NCI-H748 treated with DMSO at 0.1 percent for 48 hours (cell line): ENCODE measurements around the gene TMEM37.
A peak's percentile ranks its signal among the peaks of the same experiment; 100 is the strongest.

Experiments
- DNase-seq: peaks from one replicate; lab custom pipeline; 2025; lab: John Stamatoyannopoulos, UW

TMEM37 gene

DNA sequence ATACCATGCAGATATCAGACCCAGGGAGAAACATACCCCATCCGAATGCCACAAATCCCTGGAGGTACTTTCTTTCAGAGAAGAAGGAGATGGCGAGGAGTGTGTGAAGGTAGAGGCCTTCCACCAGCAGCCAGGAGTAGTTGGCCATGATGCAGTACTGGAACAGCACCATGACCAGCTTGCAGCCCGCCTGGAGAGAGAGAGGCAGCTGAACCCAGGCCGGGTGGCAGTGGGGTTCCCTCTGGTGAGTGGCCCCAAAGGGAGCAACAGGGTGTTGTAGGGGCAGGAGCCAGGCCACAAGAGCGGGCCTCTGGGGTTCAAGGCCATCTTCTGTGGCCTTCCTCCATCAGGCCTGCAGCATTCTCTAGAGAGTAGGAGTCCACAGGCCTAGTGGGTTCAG lies 30.2 kb downstream of the TMEM37 start:
- no peak for DNase-seq

DNA sequence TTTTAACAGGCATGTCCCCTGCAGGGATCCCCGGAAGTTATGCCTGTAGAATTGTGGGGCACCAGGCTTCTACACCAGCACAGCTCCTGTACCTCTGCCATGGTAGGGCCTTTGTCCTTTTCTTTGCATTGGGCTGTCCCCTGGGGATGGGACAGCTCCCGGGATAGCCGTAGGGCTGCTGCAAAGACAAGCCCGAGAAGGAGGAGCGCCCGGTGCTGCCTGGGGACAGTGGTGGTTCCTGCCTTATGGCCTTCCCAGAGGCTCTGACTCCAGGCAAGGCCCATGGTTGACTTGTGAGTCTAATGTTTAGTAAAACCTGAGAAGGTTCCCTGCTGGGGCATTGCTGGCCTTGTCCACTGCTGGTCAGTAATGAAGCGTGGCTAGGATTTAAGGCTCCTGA lies 30.9 kb downstream of the TMEM37 start:
- no peak for DNase-seq

DNA sequence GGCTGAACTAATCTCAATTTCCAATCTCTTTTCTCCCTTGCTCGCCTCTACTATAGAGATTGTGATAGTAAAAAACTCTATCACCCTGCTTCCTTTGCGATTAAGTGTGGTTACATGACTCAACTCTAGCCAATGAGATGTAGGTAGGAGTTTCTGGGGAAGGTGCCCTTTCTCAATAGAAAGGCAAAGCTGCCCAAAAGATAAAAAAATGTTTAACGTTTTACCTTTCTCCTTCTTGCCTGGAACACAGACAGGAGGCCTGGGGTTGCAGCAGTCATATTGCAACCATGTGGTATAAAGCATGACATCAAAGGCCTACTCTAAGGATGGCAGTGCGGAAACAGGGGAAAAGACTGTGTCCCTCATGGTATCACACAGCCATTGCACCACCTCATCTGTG lies 31.5 kb downstream of the TMEM37 start:
- DNase-seq: no peak

DNA sequence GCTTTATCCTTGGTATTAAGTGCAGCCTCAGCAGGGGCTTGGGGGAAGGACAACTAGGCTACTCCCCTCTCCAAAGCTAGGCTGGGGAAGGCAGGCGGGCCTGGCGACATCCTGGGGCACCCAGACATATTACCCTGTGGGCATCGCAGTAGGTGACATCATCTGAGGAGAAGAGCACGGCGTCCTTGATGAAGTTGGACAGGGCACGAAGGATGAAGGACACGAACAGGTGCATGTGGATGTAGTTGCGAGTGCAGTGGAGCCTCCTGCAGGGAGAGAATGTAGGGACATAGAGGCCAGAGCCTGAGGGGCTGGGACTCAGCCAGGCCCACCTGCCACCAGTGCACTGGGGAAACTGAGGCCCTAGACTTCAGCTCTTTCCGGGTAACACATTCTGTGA lies 32.3 kb downstream of the TMEM37 start:
- DNase-seq: no peak

DNA sequence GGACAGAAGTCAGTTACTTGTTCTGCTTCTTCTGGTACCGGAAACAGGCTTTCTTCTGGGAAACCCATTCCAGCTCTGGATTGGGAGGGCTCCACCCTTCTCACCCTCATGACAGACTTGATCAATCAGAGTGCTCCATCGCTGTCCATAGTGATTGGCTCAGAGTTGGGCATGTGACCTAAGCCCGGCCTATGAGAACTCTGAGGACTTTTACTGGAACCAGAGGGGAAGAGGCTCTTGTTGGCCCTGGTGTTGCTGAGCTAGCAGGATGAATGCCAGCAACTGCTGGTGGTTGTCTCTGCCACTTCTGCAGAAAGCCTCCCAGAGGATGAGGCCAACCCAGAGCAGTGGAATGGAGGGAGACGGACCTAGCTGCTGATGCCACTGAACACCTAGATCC lies 33.3 kb downstream of the TMEM37 start:
- DNase-seq: no peak

DNA sequence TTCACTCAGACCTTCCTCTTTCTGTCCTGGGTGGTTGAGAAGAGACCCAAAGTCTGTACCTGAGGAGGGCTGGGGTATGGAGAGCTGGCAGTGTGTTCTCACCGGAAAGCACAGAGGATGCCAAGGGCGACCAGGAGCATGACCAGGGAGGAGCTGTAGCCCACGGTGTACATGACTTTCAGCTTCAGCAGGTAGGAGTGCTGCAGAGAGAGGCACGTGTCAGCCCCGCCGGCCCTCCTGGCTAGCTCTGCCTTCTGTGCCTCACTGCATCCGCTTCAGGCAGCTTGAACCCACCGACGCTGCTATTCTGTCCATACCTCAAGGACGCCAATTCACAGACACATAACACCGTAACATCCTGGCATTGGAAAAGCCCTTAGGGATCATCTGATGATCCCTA lies 34.0 kb downstream of the TMEM37 start:
- no peak for DNase-seq

DNA sequence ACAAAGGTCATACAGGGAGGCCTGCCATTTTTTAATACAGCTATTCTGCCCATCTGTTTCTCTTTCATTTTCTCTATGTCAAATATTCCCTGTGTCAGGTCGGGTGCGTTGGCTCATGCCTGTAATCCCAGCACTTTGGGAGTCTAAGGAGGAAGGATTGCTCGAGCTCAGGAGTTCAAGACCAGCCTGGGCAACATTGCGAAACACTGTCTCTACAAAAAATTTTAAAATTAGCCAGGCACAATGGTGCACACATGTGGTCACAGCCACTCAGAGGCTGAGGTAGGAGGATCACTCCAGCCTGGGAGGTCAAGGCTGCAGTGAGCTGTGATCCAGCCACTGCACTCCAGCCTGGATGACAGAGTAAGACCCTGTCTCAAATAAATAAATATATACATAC lies 34.7 kb downstream of the TMEM37 start:
- no peak for DNase-seq

DNA sequence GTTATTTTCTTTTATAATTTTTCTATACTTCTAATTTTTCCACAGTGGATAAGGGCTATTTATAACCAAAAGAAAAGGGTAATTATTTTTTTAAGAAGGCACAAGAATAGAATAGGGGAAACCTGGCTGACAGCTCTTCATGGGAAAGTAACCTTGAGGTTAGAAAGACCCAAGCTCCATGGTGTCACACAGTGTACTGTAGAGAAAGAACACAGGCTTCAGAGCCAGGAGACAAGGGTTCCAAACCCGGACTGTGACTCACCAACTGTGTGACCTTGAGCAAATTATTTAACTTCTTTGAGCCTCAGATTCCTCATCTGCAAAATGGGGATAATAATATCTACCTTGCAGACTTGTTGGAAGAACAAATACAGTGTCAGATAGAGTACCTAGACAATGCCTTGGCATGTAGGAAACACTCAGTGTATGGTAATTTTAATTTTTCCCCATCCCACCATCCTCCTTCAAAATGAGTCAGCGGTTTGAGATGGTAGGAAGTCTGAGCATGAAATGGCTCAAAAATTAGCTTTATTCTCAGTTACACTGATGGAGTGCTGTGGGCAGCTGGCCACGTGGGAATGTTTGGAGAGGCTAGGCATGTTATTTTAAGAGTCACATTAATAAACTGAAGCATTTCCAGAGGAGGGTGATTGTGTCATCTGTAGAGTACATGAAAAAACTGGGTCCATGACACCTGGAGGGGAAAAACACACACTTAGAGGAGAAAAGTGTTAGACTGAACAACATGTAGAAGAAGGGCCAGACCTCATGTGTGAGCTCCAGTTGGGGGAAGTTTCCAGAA lies 36.7 kb downstream of the TMEM37 start:
- no peak for DNase-seq

DNA sequence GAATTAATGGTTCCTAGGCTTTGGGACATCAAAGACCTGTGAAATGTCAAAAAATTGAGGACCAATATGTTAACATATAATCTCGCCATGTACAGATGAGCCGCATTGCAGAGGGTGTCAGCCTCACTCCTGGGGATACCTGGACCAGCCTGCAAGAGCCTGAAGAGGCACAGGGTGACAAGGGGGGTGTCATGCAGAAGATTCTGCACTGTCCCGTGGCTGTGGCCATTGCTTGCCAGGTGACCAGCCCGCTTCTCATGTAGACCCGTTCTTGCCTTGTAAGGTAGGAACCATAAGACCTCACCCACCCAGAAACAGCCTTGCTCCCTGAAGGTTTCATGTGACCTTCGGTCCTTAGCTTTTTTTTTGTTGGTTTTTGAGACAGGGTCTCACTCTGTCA lies 37.5 kb downstream of the TMEM37 start:
- DNase-seq: no peak

DNA sequence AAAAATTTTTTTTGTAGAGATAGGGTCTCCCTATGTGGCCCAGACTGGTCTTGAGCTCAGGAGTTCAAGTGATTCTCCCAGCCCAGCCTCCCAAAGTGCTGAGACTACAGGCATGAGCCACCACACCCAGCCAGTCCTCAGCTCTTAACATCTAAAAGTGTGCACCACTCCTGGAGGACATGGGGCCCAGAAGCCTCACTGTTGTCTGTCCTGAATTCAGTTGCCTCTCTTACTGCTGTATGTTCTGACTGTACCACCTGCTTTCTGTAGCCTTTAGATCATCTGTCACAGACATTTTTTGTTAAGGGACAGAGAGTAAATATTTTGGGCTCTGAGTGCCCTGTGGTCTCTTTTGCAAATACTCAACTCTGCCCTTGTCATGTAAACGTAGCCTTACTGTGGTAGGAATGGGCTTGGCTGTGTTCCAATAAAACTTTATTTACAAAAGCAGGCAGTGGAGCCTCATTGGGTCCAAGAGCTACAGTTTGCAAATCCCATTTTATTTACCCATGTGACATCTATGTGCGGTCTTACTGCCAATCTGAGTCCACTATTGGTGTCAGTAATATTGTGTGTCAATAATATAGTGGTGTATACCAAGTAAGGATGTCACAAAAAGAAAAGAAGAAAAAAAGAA lies 38.1 kb downstream of the TMEM37 start:
- DNase-seq: peak; percentile 64

DNA sequence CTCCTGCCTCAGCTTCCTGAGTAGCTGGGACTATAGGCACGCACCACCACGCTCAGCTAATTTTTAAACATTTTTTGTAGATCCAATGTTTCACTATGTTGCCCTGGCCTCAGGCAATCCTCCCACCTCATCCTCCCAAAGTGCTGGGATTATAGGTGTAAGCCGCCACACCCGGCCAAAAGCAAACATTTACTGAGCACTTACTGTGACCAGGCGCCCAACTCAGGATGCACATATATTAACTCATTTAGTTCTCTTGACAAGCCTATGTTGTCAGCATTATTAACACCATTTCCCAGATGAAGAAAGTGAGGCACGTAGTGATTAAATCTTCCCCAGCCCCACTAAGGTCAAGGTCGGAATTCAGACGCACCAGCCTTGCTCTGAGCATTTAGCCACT lies 41.1 kb downstream of the TMEM37 start:
- no peak for DNase-seq

DNA sequence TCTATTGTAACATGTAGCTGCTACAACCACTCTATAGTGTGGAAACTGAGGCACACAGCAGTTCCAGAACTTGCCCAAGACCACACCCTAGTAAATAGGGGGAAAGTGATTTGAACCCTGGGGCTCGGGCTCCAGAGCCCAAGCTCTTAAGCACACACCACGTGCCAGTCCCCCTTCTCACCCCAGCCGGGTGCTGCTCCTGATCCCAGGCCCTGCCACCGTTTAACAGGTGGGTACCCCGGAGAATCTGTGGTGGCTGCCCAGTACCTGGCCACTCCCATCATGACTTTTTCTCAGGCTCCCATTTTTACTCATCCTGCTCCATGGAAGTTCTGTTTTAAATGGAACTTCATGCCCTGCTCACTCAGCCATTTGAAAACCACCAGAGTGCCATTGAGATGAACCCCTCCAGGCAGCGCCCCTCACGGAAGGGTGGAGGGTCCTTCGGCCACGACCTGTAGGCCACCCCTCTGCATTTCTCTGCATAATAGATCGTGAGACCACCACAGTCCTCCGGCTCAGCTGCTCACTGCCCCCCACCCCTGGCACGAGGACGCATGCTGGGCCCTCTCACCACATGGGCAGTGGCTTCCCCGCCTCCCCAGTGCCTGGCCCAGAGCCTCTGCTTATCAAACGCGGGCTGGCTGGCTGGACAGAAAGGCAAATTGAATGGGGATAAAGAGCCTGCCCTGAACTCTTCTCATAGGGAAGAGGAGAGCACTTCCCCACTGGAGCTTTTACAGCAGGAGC lies 42.1 kb downstream of the TMEM37 start:
- DNase-seq: no peak

DNA sequence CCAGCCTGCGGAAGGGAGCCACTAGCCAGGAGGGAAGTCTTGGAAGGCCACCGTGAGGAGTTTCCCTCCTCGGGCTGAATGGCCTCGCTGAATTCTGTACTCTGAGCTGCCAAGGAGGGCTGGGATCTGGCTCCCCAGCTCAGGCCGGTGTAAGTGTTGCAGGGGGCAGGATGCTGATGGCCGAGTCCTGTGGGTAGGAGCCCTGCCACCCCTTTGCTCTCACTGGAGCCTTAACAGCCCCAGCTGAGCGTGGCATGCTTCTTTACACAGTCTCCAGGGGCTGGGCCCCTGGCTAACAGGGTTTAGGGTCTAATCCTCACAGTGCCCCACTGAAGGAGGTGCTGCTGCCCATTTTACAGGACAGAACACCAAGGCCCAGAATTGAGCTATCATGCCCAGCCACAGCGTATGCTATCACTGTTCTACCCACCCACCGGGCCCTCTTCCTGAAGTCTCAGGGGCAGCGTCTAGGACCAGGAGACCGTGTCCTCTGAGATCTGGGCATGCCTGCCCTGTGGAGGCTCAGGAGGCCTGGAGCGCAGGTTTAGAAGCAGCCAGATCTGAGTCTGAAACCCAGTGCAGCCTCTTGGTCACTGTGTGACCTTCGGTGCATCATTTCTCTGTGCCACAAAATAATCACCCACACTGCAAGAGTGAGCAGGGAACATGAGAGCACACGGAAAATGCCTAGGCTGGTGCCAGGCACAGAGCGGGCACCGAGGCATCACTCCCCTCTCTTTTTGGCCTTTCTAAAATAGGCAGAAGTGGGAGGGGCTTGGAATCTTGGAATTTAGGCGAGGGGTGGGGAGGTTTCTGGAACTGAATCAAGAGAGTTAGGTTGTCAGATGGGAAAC lies 42.9 kb downstream of the TMEM37 start:
- DNase-seq: no peak

DNA sequence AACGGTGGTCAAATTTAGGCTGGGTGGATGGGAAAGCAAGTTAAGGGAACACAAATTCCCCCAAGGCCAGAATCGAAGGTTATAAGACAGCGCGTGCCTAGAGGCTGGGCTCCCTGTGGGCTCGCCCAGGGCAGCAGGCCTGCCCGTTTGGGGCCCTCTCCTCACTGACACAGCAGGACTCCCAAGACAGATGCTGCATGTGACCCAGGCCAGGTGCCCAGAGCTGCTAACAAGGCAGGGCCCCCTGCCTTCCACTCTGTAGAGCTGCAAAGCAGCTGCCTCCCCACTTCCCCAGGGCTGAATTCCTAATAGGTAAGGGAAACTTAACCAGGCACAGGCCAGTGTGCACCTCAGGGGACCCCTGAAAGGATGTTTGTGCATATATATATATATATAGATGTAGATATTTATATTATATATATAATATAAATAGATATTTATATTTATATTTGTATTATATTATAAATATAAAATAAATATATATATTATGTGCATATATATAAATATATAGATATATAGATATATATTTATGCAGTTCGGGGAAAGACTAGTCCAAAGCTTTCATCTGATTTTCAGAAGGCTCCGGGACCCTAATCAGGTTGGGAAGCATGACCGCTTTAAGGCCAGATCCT lies 43.7 kb downstream of the TMEM37 start:
- no peak for DNase-seq

DNA sequence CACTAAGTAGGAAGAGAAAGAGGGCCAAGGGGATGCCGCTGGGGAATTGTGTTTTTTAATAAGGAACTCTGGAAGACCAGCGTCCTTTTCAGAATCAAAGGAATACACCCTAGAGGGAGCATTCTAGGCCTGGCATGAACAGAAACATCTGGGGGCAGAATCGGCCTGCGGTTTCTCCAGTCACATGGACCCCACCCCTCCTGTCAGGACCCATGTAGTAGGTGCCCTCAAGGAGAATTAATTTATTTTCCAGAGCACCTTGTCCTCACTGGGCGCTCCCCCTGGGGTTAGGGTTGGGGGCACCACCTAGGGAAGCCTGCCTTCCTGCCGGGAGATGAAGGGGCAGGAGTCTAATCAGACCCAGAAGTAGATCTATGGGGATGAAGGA lies 44.2 kb downstream of the TMEM37 start:
- no peak for DNase-seq

DNA sequence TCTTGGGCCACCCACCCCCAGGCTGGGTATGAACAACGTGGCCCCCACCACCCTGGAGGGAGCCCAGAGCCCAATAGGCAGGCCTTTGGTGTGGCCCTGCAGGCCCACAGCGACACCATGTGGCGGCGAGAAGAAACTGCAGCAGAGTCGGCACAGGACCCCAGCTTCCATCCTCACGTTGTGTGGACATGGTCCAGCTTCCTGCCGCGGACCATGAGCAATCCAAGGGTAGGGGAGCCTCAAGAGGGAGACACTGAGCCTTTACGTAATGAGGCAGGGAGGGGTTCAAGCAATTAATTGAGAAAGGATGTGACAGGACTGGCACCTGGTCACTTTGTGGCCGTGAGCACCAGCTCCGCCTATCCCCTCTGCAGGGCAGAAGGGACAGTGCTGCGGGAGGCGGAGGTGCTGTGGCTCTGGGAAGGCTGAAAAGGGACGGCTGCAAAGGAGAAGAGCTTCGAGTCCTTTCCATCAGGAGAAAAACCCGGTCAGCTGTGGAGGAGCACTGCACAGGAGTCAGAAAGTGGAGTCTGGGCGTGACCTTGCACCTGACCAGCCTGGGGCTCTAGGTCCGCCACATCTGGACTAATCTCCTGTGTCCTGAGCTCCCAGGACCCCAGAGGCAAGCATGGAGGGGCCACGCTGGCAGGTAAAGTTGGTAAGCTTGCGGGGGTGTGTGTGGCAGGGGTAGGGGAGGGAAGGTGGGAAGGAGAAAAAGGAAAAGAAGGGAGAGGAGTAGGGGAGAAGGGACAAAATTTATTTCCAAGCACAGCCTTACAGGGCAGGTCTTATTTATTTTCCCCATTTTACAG lies 44.9 kb downstream of the TMEM37 start:
- peak; percentile 58 for DNase-seq

DNA sequence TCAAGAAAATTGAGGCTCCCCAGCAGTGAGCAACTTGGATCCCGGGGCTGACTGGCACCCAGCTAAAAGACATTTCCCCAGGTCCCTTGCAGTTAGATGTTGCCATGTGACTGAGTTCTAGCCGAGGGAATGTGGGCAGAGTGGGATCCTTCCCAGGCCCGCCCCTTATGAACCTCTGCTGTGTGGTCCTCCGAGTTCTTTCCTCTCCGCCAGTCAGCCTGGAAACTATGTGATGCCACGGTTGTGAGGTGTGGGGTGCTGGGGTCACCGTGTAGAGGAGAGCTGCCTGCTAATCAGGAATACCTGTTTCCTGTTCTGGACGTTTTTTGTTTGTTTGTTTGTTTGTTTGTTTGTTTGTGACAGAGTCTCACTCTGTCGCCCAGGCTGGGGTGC lies 45.5 kb downstream of the TMEM37 start:
- no peak for DNase-seq

DNA sequence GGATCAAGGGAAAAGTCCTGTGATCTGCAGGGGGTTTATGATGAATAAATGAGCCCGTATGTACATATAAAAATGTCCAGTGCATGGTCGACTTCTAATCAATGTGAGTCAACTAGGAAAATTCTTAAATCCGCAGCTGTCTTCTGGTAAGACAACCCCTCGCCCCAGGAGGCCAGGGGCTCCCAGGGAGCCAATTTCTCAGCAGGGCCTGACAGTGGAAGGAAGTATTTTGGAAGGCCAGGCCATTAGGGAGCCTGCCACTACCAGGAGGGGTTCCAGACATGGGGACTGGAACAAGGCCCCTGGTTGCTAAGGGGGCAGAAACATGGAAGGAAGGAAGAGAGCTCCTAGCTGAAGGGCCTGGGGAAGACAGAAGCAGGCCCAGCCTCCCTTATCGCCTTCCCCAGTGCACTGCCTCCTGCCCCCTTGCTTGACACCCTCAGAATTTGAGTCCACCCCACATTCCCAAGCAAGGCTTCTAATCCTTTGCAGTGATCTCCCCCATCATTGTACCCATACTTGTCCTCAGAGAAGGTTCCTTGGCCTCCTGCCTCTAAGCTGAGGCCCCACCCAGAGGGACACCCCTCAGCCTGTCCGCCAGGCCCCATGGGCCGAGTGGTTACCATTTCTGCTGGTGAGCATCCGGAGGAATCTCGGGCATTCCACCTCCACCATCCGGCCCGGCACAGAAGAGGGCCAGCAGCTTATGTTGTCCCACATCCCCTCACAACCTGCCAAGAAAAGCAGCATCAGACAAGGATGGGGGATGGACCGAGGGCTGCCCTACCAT lies 46.7 kb downstream of the TMEM37 start:
- no peak for DNase-seq

DNA sequence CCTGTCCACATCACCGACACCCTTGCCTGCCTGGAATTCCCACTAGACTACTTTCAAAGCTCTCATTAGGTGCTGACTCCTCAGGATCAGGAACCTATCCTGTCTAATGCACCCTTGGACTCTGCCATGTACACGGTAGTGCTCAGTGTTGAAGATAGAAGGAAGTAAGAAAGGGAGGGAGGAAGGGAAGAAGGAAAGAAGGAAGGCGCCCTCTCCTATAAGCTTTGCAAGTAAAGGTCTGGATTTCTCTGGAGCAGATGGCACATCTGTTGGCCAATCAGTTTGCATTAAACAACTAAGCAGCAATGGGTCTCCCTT lies 47.3 kb downstream of the TMEM37 start:
- no peak for DNase-seq

DNA sequence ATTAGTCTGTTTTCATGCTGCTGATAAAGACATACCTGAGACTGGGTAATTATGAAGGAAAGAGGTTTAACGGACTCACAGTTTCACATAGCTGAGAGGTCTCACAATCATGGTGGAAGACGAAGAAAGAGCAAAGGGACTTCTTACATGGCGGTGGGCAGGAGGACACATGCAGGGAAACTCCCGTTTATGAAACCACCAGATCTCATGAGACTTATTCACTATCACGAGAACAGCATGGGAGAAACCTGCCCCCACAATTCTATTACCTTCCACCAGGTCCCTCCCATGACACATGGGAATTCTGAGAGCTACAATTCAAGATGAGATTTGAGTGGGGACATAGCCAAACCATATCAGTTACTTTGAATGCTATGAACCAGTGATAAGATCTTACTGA lies 48.5 kb downstream of the TMEM37 start:
- DNase-seq: no peak
